Pancreas (tissue), 10 donors: ENCODE results near the gene NCOA3. TPM values are rescaled to one million over a fixed set of nuclear protein-coding genes. Genes with fewer than 3 reads are reported as not detected.

Source experiments
- ATAC-seq, 4 donors: fragments of 200-7000 bp; cut with Tn5 transposase; one replicate each; pipeline versions ENCODE4 v1.8.0 to v1.9.1; 2020; ENCODE audit warnings: mild to moderate bottlenecking in 4 of 4, moderate library complexity in 4 of 4
- DNase-seq, 6 donors: peaks; one replicate each; pipeline ENCODE4 v3.0.0-alpha.2; 2020
- FAIRE-seq: peaks from 2 replicates; lab custom pipeline; 2012; peaks lifted over from hg19 to GRCh38; lab: Jason Lieb, UNC
- H3K27ac ChIP-seq, 4 donors: fragments of 200-600 bp; sonication (generic); 1 replicate in 3 of 4; 2 replicates in 1 of 4; pipeline versions ENCODE4 v1.5.0 to v1.8.0; 2020
- H3K27me3 ChIP-seq, 4 donors: fragments of 200-600 bp; one replicate each; pipeline ENCODE4 v1.8.0; 2021
- H3K36me3 ChIP-seq, 3 donors: fragments of 200-600 bp; sonication (generic) in 1 of 3; one replicate each; pipeline versions ENCODE4 v1.5.0 to v1.8.0; 2020 to 2021
- H3K4me1 ChIP-seq, 3 donors: fragments of 200-600 bp; one replicate each; pipeline ENCODE4 v1.8.0; 2021
- H3K4me3 ChIP-seq, 4 donors: fragments of 200-600 bp; sonication (generic) in 2 of 4; one replicate each; pipeline versions ENCODE4 v1.5.0 to v1.8.0; 2020 to 2021
- H3K9me3 ChIP-seq, 4 donors: fragments of 200-600 bp; one replicate each; pipeline ENCODE4 v1.8.0; 2021
- WGBS, 2 donors: extraction: QIAGEN DNeasy Blood & Tissue Kit; methylation state at CpG; one replicate each; pipeline ENCODE4 v1.1.7; 2013; 5-methylcytosine and 5-hydroxymethylcytosine counted together
- intact Hi-C, 3 donors: fragments of 100-400 bp; cut with DNase I; formaldehyde crosslinking; loops; one replicate each; pipeline versions ENCODE4 v1.11.1 to v1.14.2; 2022
- polyA plus RNA-seq, 2 donors: library from polyadenylated mRNA; stranded (reverse); fragments of 200-250 nt; gene quantifications; one replicate each; pipeline ENCODE4 v1.2.3, GENCODE V29; 2013
- total RNA-seq, 6 donors: library from RNA; stranded (reverse); fragmentation: NEBNext Ultra II Directional in 4 of 6; extraction: Animal tissue kit (Norgen Biotek cat#: 25700) in 4 of 6; gene quantifications; one replicate each; pipeline versions ENCODE4 v1.2.1 to v1.2.4, GENCODE V29; 2021 to 2023
- TF ChIP-seq, protein P1 (sequence below), 4 donors: fragments of 200-600 bp; sonication (generic) in 3 of 4; IDR thresholded peaks; one replicate each; pipeline versions ENCODE4 v1.5.0 to v1.8.0; 2021; ENCODE audit warnings: antibody characterized with exemption in 4 of 4
- donor health status: healthy with polysubstance abuse.
- donor health status: DM: no; HTN: no; CAD: no; lungs with moderate emphysema.
- donor health status: DM: no; HTN: no; CAD: no.
- donor health status: control.
- donor health status: control.
- donor health status: Bipolar disorder and iron deficiency.
- donor health status: DM: yes; HTN: yes; CAD: no.
- donor health status: DM: no; HTN: no; CAD: no.
- donor health status: DM: no; HTN: no; CAD: no.
- donor health status: DM: yes; HTN: yes; CAD: no.

NCOA3 gene
- total and polyA plus RNA-seq, 8 donors, result 3.6 to 17.4 (median 10.5) TPM

DNA sequence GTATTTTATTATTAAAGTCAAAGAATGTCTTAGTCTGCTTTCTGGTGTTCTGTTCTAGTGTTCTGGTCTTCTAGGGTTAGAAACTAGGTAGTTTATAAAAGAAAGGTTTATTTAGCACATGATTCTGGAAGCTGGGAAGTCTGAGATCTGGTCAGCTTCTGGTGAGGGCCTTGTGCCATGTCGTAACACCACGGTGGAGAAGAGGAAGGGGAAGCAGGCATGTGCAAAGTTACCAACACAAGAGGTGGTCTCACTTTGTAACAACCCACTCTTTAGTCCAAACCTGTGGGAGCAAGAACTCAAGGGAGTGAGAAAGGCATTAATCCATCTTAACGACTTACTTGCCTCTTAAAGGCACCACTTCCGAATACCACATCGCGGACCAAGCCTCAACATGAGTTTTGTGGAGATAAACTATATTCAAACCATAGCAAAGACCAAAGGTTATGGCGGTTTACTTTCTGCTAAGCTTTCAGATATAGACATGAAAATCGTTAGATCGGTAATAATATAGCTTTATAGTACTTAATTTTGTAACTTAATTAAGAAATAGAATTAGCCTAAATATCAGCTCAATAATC, 99.4 kb downstream of the NCOA3 start:
- no peaks in the 10 kb centered on the region for H3K27me3 ChIP-seq
- TF ChIP-seq, protein P1, sequence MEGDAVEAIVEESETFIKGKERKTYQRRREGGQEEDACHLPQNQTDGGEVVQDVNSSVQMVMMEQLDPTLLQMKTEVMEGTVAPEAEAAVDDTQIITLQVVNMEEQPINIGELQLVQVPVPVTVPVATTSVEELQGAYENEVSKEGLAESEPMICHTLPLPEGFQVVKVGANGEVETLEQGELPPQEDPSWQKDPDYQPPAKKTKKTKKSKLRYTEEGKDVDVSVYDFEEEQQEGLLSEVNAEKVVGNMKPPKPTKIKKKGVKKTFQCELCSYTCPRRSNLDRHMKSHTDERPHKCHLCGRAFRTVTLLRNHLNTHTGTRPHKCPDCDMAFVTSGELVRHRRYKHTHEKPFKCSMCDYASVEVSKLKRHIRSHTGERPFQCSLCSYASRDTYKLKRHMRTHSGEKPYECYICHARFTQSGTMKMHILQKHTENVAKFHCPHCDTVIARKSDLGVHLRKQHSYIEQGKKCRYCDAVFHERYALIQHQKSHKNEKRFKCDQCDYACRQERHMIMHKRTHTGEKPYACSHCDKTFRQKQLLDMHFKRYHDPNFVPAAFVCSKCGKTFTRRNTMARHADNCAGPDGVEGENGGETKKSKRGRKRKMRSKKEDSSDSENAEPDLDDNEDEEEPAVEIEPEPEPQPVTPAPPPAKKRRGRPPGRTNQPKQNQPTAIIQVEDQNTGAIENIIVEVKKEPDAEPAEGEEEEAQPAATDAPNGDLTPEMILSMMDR (IDR thresholded peaks at IDR 0.05), result no peak
- no peak overlapping the region for H3K4me3 ChIP-seq
- no peak for DNase-seq
- no peak for FAIRE-seq
- no peaks in the 10 kb centered on the region for H3K9me3 ChIP-seq
- WGBS, 2 donors, result 93 to 94% methylated on average over 9 of the region's 9 CpGs
- no peak overlapping the region for H3K27ac ChIP-seq
- no peaks in the 10 kb centered on the region for H3K36me3 ChIP-seq
- ATAC-seq, result no peak
- peaks cover 0 to 22% (median 19%) of the 10 kb centered on the region in 3 donors for H3K4me1 ChIP-seq
- intact Hi-C loops, result no loop called here

DNA sequence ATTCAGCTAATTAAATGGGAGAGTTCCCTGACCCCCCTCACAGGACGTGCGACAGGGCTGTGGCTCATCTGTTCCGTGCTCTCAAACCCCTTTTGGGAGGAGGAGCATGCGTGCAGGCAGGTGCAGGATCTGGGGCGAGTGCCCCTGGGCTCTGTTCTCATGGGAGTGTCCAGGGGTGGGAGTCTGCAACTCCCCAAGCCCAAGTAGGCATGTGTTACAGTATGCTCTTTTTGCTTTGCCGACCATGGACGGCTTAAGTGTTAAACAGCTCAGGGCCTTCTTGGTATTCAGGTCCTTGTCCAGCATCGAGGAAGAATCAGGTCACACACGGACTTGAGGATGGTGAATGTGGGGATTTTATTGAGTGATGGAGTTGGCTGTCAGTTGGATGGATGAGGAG, 101.6 kb downstream of the NCOA3 start:
- no peak for ATAC-seq
- H3K36me3 ChIP-seq, result no peaks in the 10 kb centered on the region
- peaks cover 0 to 19% (median 12%) of the 10 kb centered on the region in 3 donors for H3K4me1 ChIP-seq
- DNase-seq, result no peak
- H3K9me3 ChIP-seq, result no peaks in the 10 kb centered on the region
- no peaks in the 10 kb centered on the region for H3K27me3 ChIP-seq
- FAIRE-seq, result no peak
- H3K4me3 ChIP-seq, result no peak overlapping the region
- H3K27ac ChIP-seq, result no peak overlapping the region
- 97 to 98% methylated on average over 9 of the region's 9 CpGs for WGBS, 2 donors
- intact Hi-C loops, result no loop called here
- TF ChIP-seq, protein P1 (IDR thresholded peaks at IDR 0.05), result no peak

DNA sequence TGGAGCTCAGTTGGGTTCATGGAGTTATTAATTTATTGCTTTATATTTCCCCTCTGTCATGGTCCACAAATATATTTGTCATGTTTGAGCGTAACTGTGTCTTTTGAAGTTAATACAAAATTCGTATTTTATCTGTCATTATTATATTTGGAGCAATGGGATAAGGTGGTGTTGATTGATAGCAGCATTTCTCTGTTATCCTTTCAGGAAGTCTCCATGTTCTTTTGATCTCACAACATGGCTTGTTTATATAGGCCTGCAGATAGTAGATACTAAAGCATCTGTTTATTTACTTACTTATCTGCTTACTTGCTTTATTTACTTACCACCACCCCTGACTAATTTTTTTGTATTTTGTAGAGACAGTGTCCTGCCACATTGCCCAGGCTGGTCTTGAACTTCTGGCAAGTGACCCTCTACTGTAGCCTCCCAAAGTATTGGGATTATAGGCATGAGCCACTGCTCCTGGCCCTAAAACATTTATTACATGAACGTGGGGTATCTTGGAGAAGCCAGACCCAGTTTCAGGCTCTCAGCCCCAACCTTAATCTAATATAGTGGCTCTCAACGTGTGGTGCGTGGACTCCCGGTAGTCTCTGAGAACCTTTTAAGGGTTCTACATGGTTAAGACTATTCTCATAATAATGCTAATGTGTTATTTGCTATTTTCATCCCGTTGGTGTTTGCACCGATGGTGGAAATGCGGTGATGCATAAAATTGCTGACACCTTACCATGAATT, 104.2 kb downstream of the NCOA3 start:
- H3K4me3 ChIP-seq, result no peak overlapping the region
- TF ChIP-seq, protein P1 (IDR thresholded peaks at IDR 0.05), result no peak
- no peak for DNase-seq
- H3K27ac ChIP-seq, result no peak overlapping the region
- H3K4me1 ChIP-seq, result peaks cover 0 to 17% (median 6%) of the 10 kb centered on the region in 3 donors
- no peak for FAIRE-seq
- no peaks in the 10 kb centered on the region for H3K9me3 ChIP-seq
- no peaks in the 10 kb centered on the region for H3K36me3 ChIP-seq
- H3K27me3 ChIP-seq, result no peaks in the 10 kb centered on the region
- ATAC-seq, result no peak
- intact Hi-C loops, result no loop called here
- WGBS, 2 donors, result 74 to 78% methylated on average over 9 of the region's 9 CpGs

DNA sequence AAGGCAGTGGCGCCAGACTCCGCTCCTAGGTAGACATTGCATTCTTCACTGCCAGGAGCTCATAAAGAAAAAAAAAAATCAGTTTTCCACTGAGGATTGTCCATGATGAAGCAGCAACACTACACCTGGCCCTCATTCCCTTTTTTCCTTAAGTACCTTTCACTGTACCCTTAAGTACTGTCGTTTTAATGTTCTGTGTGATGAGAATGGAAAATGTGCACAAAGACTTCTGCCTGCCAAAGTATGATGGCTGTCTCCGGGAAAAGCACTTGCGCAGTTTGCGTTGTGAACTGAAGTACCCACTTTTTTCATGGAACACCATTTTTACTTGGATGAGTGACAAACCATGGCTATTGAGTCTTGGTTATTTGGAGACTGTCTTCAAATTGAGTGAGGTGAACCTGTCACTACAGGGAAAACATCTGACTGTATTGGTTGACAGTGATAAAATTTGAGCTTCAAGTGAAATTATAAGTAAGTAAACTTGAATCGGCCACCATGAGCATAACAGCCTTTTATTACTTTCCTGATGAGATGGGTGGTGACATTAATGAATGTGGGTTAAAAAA, 104.8 kb downstream of the NCOA3 start:
- H3K27ac ChIP-seq, result no peak overlapping the region
- H3K27me3 ChIP-seq, result no peaks in the 10 kb centered on the region
- 93 to 96% methylated on average over 7 of the region's 7 CpGs for WGBS, 2 donors
- FAIRE-seq (no peak), ATAC-seq (peak in 2 of 4 donors; percentile 8 to 14), DNase-seq (no peak)
- TF ChIP-seq, protein P1 (IDR thresholded peaks at IDR 0.05), result no peak
- no peaks in the 10 kb centered on the region for H3K9me3 ChIP-seq
- peaks cover 0 to 14% (median 6%) of the 10 kb centered on the region in 3 donors for H3K4me1 ChIP-seq
- intact Hi-C loops, result no loop called here
- H3K4me3 ChIP-seq, result no peak overlapping the region
- H3K36me3 ChIP-seq, result no peaks in the 10 kb centered on the region
